Body of pancreas (tissue), 4 donors: Measurements from ENCODE around the gene SLC5A3. TPM values are rescaled to one million over a fixed set of nuclear protein-coding genes. Genes with fewer than 3 reads are reported as not detected.

Experiments
- ATAC-seq: fragments of 150-250 bp; one replicate; pipeline ENCODE4 v1.9.1; 2016
- DNase-seq, 4 donors: peaks; one replicate each; pipeline ENCODE4 v3.0.0-alpha.2; 2019
- H3K27ac ChIP-seq, 4 donors: fragments of 200-600 bp; sonication (generic); 1 replicate in 3 of 4; 2 replicates in 1 of 4; pipeline versions ENCODE4 v1.5.1 to v1.6.1; 2016 to 2019; ENCODE audit warnings: mild to moderate bottlenecking in 1 of 4, mixed read lengths in 1 of 4, moderate library complexity in 1 of 4
- H3K27me3 ChIP-seq, 2 donors: fragments of 200-600 bp; sonication (generic); one replicate each; pipeline ENCODE4 v1.6.0; 2016; ENCODE audit warnings: mild to moderate bottlenecking in 1 of 2
- H3K36me3 ChIP-seq, 2 donors: fragments of 200-600 bp; sonication (generic); replicated peaks in 1 of 2; 2 replicates each; pipeline ENCODE4 v1.5.1; 2016; ENCODE audit warnings: low read depth in 2 of 2; ENCODE audit not compliant: insufficient read depth in 1 of 2
- H3K4me1 ChIP-seq: fragments of 200-600 bp; sonication (generic); one replicate; pipeline ENCODE4 v1.6.0; 2016
- H3K4me3 ChIP-seq, 2 donors: fragments of 200-600 bp; sonication (generic); 1 replicate in 1 of 2; 2 replicates in 1 of 2; pipeline ENCODE4 v1.5.1; 2016 to 2019
- H3K9me3 ChIP-seq, 3 donors: fragments of 200-600 bp; sonication (generic); 1 replicate in 2 of 3; 2 replicates in 1 of 3; pipeline ENCODE4 v1.5.1; 2016
- POLR2A ChIP-seq, 3 donors: fragments of 450-650 bp; IDR thresholded peaks; one replicate each; pipeline ENCODE4 v1.6.1; 2016; ENCODE audit warnings: antibody characterized with exemption in 3 of 3, mild to moderate bottlenecking in 2 of 3
- whole genome bisulfite sequencing, 2 donors: methylation state at CpG; one replicate each; pipeline ENCODE4 v1.1.5; 2017; 5-methylcytosine and 5-hydroxymethylcytosine counted together
- intact Hi-C: fragments of 100-400 bp; cut with DNase I; formaldehyde crosslinking; loops from one replicate; pipeline ENCODE4 v1.15.1; 2023
- total RNA-seq, 2 donors: library from RNA; depleted of rRNA; stranded (reverse); fragments of >200 nt; gene quantifications; one replicate each; pipeline ENCODE4 v1.1.0, GENCODE V29; 2016
- TF ChIP-seq, protein P1 (sequence below), 7 experiments: fragments of 450-650 bp in 4 of 7; fragments of 200-600 bp in 3 of 7; sonication (generic) in 3 of 7; IDR thresholded peaks; one replicate each; pipeline ENCODE4 v1.5.1; 2016 to 2019; ENCODE audit warnings: antibody characterized with exemption in 7 of 7

SLC5A3 gene
- total RNA-seq, 2 donors from 2014 or later = 7.3 to 7.8 TPM

DNA sequence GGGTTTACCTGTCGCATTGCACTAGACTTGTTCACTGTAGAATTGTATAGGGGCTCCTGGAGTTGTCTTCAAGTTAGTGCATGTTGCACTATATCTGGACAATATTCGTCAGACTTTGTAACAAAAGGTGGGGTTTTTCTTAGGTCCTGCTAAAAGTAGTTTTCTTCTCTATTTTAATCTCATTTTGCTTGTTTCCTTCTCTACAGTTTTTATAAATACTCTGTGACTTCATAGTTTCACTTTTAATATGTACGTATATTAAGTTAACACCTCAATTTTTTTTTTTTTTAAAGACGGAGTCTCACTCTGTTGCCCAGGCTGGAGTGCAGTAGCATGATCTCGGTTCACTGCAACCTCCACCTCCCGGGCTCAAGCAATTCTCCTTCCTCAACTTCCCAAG, 26.5 kb upstream of the SLC5A3 start:
- no peaks in the 10 kb centered on the region for H3K36me3 ChIP-seq
- intact Hi-C loops = no loop called here
- DNase-seq = no peak
- no peaks in the 10 kb centered on the region for H3K9me3 ChIP-seq
- no peak overlapping the region for H3K27ac ChIP-seq
- ATAC-seq = no peak
- H3K4me3 ChIP-seq = no peak overlapping the region
- no peaks in the 10 kb centered on the region for H3K4me1 ChIP-seq
- 79 to 82% methylated on average over 6 of the region's 6 CpGs for WGBS, 2 donors
- H3K27me3 ChIP-seq = no peaks in the 10 kb centered on the region
- TF ChIP-seq, protein P1, sequence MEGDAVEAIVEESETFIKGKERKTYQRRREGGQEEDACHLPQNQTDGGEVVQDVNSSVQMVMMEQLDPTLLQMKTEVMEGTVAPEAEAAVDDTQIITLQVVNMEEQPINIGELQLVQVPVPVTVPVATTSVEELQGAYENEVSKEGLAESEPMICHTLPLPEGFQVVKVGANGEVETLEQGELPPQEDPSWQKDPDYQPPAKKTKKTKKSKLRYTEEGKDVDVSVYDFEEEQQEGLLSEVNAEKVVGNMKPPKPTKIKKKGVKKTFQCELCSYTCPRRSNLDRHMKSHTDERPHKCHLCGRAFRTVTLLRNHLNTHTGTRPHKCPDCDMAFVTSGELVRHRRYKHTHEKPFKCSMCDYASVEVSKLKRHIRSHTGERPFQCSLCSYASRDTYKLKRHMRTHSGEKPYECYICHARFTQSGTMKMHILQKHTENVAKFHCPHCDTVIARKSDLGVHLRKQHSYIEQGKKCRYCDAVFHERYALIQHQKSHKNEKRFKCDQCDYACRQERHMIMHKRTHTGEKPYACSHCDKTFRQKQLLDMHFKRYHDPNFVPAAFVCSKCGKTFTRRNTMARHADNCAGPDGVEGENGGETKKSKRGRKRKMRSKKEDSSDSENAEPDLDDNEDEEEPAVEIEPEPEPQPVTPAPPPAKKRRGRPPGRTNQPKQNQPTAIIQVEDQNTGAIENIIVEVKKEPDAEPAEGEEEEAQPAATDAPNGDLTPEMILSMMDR (IDR thresholded peaks at IDR 0.05) = no peak
- no peak for TF ChIP-seq POLR2A (IDR thresholded peaks at IDR 0.05)

DNA sequence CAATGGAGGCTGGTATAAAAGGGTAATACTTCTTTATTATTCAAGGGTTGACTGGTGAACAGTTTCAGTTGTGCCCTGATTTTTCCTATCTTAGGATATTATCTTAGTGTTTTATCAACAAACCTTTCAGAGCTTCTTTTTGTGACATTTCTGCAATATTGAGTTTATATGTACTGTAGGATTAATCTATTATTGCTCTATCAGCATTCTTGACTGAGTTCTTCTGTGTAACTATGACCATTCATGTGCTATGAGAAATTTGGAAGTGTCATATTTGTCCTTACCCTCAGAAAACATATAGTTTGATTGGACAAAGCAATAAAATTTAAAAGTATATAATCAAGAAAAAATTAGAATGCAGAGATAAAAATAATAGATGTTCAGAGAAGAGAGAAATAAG, 25.5 kb upstream of the SLC5A3 start:
- DNase-seq (no peak), ATAC-seq (no peak)
- Histone ChIP-seq H3K4me1 (no peaks in the 10 kb centered on the region), H3K27ac (no peak overlapping the region), H3K36me3 (no peaks in the 10 kb centered on the region), H3K27me3 (no peaks in the 10 kb centered on the region), H3K4me3 (no peak overlapping the region), H3K9me3 (no peaks in the 10 kb centered on the region)
- intact Hi-C loops = no loop called here
- TF ChIP-seq, protein P1 (IDR thresholded peaks at IDR 0.05) = no peak

DNA sequence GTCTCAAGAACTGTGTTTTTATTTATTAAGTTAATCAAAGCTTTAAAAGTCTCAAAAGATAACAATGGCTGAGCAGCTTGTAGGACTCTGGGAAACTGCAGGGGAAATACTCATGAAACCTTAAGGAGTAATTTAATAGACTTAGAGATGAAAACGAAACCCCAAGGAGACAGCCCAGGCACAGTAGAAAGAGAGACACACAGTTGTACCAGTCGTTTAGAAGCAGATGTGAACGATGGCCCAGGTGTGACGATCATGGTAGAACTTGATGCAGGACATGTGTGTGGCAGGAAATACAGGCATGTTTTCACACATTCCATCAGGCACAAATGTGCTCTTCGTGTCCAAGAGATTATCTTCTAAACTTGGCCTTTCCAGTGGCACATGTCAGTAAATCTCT, 21.2 kb upstream of the SLC5A3 start:
- Histone ChIP-seq H3K4me1 (no peaks in the 10 kb centered on the region), H3K36me3 (no peaks in the 10 kb centered on the region), H3K27ac (no peak overlapping the region), H3K9me3 (no peaks in the 10 kb centered on the region), H3K27me3 (no peaks in the 10 kb centered on the region), H3K4me3 (no peak overlapping the region)
- TF ChIP-seq, protein P1 (IDR thresholded peaks at IDR 0.05) = no peak
- no peak for TF ChIP-seq POLR2A (IDR thresholded peaks at IDR 0.05)
- ATAC-seq (no peak), DNase-seq (no peak)
- 69 to 72% methylated on average over 5 of the region's 5 CpGs for WGBS, 2 donors
- intact Hi-C loops = no loop called here

DNA sequence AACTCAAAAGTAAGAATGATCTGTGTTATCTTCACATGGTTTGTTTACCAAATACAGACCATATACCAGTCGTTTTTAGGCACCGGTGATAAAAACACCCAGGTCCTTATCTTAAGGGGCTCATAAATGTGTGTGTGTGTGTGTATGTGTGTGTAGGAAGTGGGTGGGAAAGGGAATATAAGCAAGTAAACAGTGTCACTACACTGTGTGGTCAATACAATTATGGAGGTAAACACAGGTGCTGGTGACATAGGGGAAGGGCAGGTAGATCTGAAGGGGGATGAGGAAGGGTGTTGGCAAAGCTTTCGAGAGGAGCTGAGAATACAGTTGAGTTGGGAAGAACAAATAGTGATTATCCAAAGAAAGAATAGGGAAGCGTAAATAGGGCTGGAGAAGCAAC, 19.1 kb upstream of the SLC5A3 start:
- ATAC-seq = no peak
- intact Hi-C loops = no loop called here
- 50 to 57% methylated on average over 4 of the region's 4 CpGs for WGBS, 2 donors
- Histone ChIP-seq H3K9me3 (no peaks in the 10 kb centered on the region), H3K27ac (no peak overlapping the region), H3K36me3 (no peaks in the 10 kb centered on the region), H3K27me3 (no peaks in the 10 kb centered on the region), H3K4me1 (no peaks in the 10 kb centered on the region), H3K4me3 (no peak overlapping the region)
- TF ChIP-seq, protein P1 (IDR thresholded peaks at IDR 0.05) = no peak
- TF ChIP-seq POLR2A (IDR thresholded peaks at IDR 0.05) = no peak
- DNase-seq = no peak

DNA sequence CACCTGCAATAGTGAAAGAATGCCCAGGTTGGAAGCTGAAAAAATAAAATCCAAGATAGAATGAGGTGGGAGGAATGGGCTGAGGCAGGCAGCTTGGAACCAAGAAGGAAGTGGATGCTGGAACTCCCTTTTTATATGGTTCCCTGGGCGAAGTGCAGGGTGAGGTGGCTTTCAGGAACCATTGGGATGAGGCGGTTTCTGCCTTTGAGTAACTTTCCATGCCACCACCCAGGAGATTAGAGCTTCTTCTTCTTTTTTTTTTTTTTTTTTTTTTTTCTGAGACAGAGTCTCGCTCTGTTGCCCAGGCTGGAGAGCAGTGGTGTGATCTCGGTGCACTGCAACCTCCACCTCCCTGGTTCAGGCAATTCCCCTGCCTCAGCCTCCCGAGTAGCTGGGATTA, 17.8 kb upstream of the SLC5A3 start:
- H3K4me3 ChIP-seq = no peak overlapping the region
- H3K27ac ChIP-seq = no peak overlapping the region
- intact Hi-C loops = no loop called here
- no peaks in the 10 kb centered on the region for H3K36me3 ChIP-seq
- WGBS, 2 donors = 75 to 89% methylated on average over 5 of the region's 5 CpGs
- DNase-seq (no peak), ATAC-seq (no peak)
- H3K4me1 ChIP-seq = no peaks in the 10 kb centered on the region
- no peaks in the 10 kb centered on the region for H3K9me3 ChIP-seq
- TF ChIP-seq, protein P1 (IDR thresholded peaks at IDR 0.05) = no peak
- no peak for TF ChIP-seq POLR2A (IDR thresholded peaks at IDR 0.05)
- no peaks in the 10 kb centered on the region for H3K27me3 ChIP-seq
